ENCODE measurements around the gene PPM1H.

PPM1H gene

GRCh38 chr12:62806244-62806836, 128.6 kb downstream of the PPM1H start:
- H3K4me3 ChIP-seq (ENCODE audit: insufficient read depth, low read depth, low read length, poor library complexity, severe bottlenecking): no peak overlapping the region
- H3K27me3 ChIP-seq (replicated peaks; ENCODE audit: control insufficient read depth, insufficient read depth, low read length, poor library complexity, severe bottlenecking): no peaks in the 10 kb centered on the region
- no peaks in the 10 kb centered on the region for H3K9me3 ChIP-seq (ENCODE audit: control insufficient read depth, low read length)
- no peaks in the 10 kb centered on the region for H3K4me1 ChIP-seq (ENCODE audit: control insufficient read depth, insufficient read depth, low read length, poor library complexity, severe bottlenecking)
- H3K36me3 ChIP-seq (ENCODE audit: control insufficient read depth, insufficient read depth, low read length): no peaks in the 10 kb centered on the region
- DNase-seq: no peak
- no peak overlapping the region for H3K27ac ChIP-seq (ENCODE audit: insufficient read depth, low read length, poor library complexity, severe bottlenecking)

- no peaks in the 10 kb centered on the region for H3K36me3 ChIP-seq (ENCODE audit: control insufficient read depth, insufficient read depth, low read length)
- no peak overlapping the region for H3K27ac ChIP-seq (ENCODE audit: insufficient read depth, low read length, poor library complexity, severe bottlenecking)
- no peak overlapping the region for H3K4me3 ChIP-seq (ENCODE audit: insufficient read depth, low read depth, low read length, poor library complexity, severe bottlenecking)
- H3K4me1 ChIP-seq (ENCODE audit: control insufficient read depth, insufficient read depth, low read length, poor library complexity, severe bottlenecking): no peaks in the 10 kb centered on the region
- H3K9me3 ChIP-seq (ENCODE audit: control insufficient read depth, low read length): no peaks in the 10 kb centered on the region
- no peaks in the 10 kb centered on the region for H3K27me3 ChIP-seq (replicated peaks; ENCODE audit: control insufficient read depth, insufficient read depth, low read length, poor library complexity, severe bottlenecking)
- DNase-seq: no peak
These were observed 129.4 kb downstream of the PPM1H start for GRCh38 chr12:62805517-62805916.

- H3K27ac ChIP-seq (ENCODE audit: insufficient read depth, low read length, poor library complexity, severe bottlenecking): no peak overlapping the region
- no peak overlapping the region for H3K4me3 ChIP-seq (ENCODE audit: insufficient read depth, low read depth, low read length, poor library complexity, severe bottlenecking)
- no peaks in the 10 kb centered on the region for H3K27me3 ChIP-seq (replicated peaks; ENCODE audit: control insufficient read depth, insufficient read depth, low read length, poor library complexity, severe bottlenecking)
- H3K36me3 ChIP-seq (ENCODE audit: control insufficient read depth, insufficient read depth, low read length): no peaks in the 10 kb centered on the region
- no peak for DNase-seq
- no peaks in the 10 kb centered on the region for H3K9me3 ChIP-seq (ENCODE audit: control insufficient read depth, low read length)
- no peaks in the 10 kb centered on the region for H3K4me1 ChIP-seq (ENCODE audit: control insufficient read depth, insufficient read depth, low read length, poor library complexity, severe bottlenecking)
These were observed 131.2 kb downstream of the PPM1H start for GRCh38 chr12:62803756-62804155.

DNA sequence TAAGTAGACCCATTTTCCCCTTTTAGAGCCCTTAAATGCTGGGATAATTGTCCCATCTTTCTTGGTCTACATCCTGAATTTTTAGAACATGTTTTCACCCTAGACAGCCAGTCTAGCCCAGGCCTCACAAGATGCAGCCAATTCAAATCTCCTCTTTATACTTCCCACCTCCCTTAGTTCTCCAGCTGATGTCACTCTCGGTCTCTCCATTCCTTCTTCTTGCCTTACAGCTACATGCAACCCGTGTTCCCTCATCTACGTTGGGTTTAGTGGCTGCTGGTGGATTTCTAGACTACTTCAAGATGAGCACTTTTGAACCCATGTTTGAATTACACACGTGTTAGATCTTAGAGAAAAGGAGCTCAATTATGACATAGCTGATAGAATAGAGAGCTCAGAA, 132.0 kb downstream of the PPM1H start:
- Histone ChIP-seq H3K36me3 (ENCODE audit: control insufficient read depth, insufficient read depth, low read length) (no peaks in the 10 kb centered on the region), H3K27me3 (replicated peaks; ENCODE audit: control insufficient read depth, insufficient read depth, low read length, poor library complexity, severe bottlenecking) (no peaks in the 10 kb centered on the region), H3K27ac (ENCODE audit: insufficient read depth, low read length, poor library complexity, severe bottlenecking) (no peak overlapping the region), H3K4me3 (ENCODE audit: insufficient read depth, low read depth, low read length, poor library complexity, severe bottlenecking) (no peak overlapping the region), H3K9me3 (ENCODE audit: control insufficient read depth, low read length) (no peaks in the 10 kb centered on the region), H3K4me1 (ENCODE audit: control insufficient read depth, insufficient read depth, low read length, poor library complexity, severe bottlenecking) (no peaks in the 10 kb centered on the region)
- DNase-seq: no peak

DNA sequence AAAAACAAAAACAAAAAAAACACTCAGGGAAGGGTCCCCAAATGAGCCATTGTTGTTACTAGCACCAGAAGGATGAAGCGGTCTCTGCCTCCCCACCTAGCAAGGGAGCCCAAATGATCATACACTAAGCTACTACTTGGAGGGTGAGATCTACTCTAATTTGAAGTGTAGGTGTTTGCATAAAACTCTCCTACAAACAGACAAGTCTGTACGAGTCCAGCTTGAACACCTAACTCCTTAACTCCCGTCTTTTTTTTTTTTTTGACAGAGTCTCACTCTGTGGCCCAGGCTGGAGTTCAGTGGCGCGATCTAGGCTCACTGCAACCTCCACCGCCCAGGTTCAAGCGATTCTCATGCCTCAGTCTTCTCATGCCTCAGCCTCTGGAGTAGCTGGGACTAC, 132.6 kb downstream of the PPM1H start:
- no peak for DNase-seq
- no peak overlapping the region for H3K4me3 ChIP-seq (ENCODE audit: insufficient read depth, low read depth, low read length, poor library complexity, severe bottlenecking)
- H3K36me3 ChIP-seq (ENCODE audit: control insufficient read depth, insufficient read depth, low read length): no peaks in the 10 kb centered on the region
- no peak overlapping the region for H3K27ac ChIP-seq (ENCODE audit: insufficient read depth, low read length, poor library complexity, severe bottlenecking)
- no peaks in the 10 kb centered on the region for H3K9me3 ChIP-seq (ENCODE audit: control insufficient read depth, low read length)
- H3K4me1 ChIP-seq (ENCODE audit: control insufficient read depth, insufficient read depth, low read length, poor library complexity, severe bottlenecking): no peaks in the 10 kb centered on the region
- no peaks in the 10 kb centered on the region for H3K27me3 ChIP-seq (replicated peaks; ENCODE audit: control insufficient read depth, insufficient read depth, low read length, poor library complexity, severe bottlenecking)

DNA sequence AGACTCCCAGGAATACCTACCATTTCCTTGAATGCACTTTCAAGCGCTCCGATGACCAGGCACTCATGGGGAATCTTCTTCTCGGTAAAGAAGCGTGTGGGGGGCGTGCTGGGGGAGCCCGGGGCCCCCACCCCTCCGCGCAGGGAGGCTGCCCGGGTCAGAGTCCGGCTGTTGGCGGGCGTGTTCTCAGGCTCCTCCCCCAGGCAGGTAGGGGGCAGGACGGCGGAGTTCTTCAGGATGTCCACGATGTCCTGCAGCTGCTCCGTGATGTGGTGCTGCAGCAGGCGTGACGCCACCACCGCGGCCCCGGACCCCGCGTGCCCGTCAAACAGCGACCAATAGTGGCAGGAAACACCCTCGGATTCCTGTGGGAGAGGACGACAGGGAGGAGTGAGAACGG, 133.2 kb downstream of the PPM1H start:
- Histone ChIP-seq H3K27me3 (replicated peaks; ENCODE audit: control insufficient read depth, insufficient read depth, low read length, poor library complexity, severe bottlenecking) (no peaks in the 10 kb centered on the region), H3K4me3 (ENCODE audit: insufficient read depth, low read depth, low read length, poor library complexity, severe bottlenecking) (no peak overlapping the region), H3K9me3 (ENCODE audit: control insufficient read depth, low read length) (no peaks in the 10 kb centered on the region), H3K4me1 (ENCODE audit: control insufficient read depth, insufficient read depth, low read length, poor library complexity, severe bottlenecking) (no peaks in the 10 kb centered on the region), H3K27ac (ENCODE audit: insufficient read depth, low read length, poor library complexity, severe bottlenecking) (no peak overlapping the region), H3K36me3 (ENCODE audit: control insufficient read depth, insufficient read depth, low read length) (no peaks in the 10 kb centered on the region)
- no peak for DNase-seq

GRCh38 chr12:62800707-62801400, 134.1 kb downstream of the PPM1H start:
- no peak overlapping the region for H3K4me3 ChIP-seq (ENCODE audit: insufficient read depth, low read depth, low read length, poor library complexity, severe bottlenecking)
- H3K36me3 ChIP-seq (ENCODE audit: control insufficient read depth, insufficient read depth, low read length): no peaks in the 10 kb centered on the region
- H3K9me3 ChIP-seq (ENCODE audit: control insufficient read depth, low read length): no peaks in the 10 kb centered on the region
- no peaks in the 10 kb centered on the region for H3K4me1 ChIP-seq (ENCODE audit: control insufficient read depth, insufficient read depth, low read length, poor library complexity, severe bottlenecking)
- no peak overlapping the region for H3K27ac ChIP-seq (ENCODE audit: insufficient read depth, low read length, poor library complexity, severe bottlenecking)
- DNase-seq: no peak
- H3K27me3 ChIP-seq (replicated peaks; ENCODE audit: control insufficient read depth, insufficient read depth, low read length, poor library complexity, severe bottlenecking): no peaks in the 10 kb centered on the region

DNA sequence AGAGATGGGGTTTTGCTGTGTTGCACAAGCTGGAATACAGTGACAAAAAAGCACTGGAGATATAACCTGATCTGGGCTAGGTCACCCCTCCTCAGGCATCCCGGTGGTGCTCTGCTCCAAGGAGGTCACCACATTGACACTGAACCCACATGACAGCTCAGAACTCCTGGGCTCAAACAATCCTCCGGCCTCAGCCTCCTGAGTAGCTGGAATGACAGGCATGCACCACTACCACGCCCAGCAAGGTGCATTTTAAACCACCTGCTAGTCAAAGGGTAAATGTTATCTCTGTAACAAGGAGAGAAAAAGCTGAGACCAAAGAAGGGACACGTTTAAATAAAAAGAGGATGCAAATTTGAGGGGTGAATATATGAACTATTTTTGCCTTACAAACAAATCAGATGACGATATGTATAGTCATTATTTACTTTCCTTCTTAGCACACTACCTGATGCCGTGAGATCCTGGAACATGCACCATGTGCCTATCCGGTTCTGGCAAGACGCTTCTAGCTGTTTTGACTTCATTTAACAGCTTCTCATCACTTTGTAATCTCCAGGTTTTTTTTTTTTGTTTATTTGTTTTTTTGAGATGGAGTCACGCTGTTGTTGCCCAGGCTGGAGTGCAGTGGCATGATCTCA, 135.1 kb downstream of the PPM1H start:
- Histone ChIP-seq H3K27me3 (replicated peaks; ENCODE audit: control insufficient read depth, insufficient read depth, low read length, poor library complexity, severe bottlenecking) (no peaks in the 10 kb centered on the region), H3K36me3 (ENCODE audit: control insufficient read depth, insufficient read depth, low read length) (no peaks in the 10 kb centered on the region), H3K9me3 (ENCODE audit: control insufficient read depth, low read length) (no peaks in the 10 kb centered on the region), H3K4me3 (ENCODE audit: insufficient read depth, low read depth, low read length, poor library complexity, severe bottlenecking) (no peak overlapping the region), H3K4me1 (ENCODE audit: control insufficient read depth, insufficient read depth, low read length, poor library complexity, severe bottlenecking) (no peaks in the 10 kb centered on the region), H3K27ac (ENCODE audit: insufficient read depth, low read length, poor library complexity, severe bottlenecking) (no peak overlapping the region)
- no peak for DNase-seq

DNA sequence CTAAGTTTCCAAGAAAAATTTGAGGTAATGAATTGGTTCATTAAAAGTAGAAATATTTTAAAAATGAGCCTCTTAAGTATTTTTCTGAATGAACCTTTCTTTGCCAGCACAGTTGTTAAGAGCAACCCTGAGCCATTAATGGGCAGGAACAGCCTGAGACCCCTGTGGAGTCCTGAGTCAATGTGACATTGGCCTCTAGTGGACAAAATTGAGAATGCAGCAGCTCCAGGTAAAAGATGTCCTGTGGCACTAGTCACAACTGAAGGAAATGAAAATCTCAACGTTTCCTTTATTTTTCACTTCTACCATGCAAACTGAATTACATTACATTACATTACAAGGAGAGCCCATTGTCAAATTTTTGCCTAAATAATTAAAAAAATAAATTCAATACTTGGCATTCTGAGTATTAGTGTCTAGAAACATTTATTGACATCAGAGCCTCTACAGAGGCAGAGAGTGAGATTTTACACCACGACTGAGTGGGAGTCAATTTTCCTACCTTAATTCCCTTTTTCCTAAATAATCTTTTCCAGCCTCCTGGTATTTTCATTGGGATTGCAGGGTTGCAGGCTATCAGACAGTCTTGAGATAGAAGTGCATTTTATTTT, 135.7 kb downstream of the PPM1H start:
- Histone ChIP-seq H3K27ac (ENCODE audit: insufficient read depth, low read length, poor library complexity, severe bottlenecking) (no peak overlapping the region), H3K27me3 (replicated peaks; ENCODE audit: control insufficient read depth, insufficient read depth, low read length, poor library complexity, severe bottlenecking) (no peaks in the 10 kb centered on the region), H3K4me3 (ENCODE audit: insufficient read depth, low read depth, low read length, poor library complexity, severe bottlenecking) (no peak overlapping the region), H3K4me1 (ENCODE audit: control insufficient read depth, insufficient read depth, low read length, poor library complexity, severe bottlenecking) (no peaks in the 10 kb centered on the region), H3K36me3 (ENCODE audit: control insufficient read depth, insufficient read depth, low read length) (no peaks in the 10 kb centered on the region), H3K9me3 (ENCODE audit: control insufficient read depth, low read length) (no peaks in the 10 kb centered on the region)
- peak in 1 of 3 donors; percentile 15 for DNase-seq

DNA sequence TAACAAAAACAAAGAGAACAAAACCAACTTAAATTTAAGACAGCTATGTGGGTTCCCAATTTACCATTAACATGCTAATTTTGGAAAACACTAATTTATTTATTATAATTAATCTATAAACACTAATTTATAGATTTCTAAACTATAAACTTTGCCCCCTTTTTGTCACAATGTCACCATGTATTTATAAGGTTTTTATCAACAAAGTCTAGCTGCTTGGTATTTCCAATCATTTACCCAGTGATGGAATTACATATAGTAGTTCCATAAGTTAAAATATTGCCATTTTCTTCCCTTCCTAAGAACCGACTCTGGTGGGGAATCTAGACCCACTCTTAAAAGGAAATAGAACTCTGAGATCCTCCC, 140.7 kb downstream of the PPM1H start:
- DNase-seq: no peak
- Histone ChIP-seq H3K27me3 (replicated peaks; ENCODE audit: control insufficient read depth, insufficient read depth, low read length, poor library complexity, severe bottlenecking) (no peaks in the 10 kb centered on the region), H3K9me3 (ENCODE audit: control insufficient read depth, low read length) (no peaks in the 10 kb centered on the region), H3K36me3 (ENCODE audit: control insufficient read depth, insufficient read depth, low read length) (no peaks in the 10 kb centered on the region), H3K4me3 (ENCODE audit: insufficient read depth, low read depth, low read length, poor library complexity, severe bottlenecking) (no peak overlapping the region), H3K27ac (ENCODE audit: insufficient read depth, low read length, poor library complexity, severe bottlenecking) (no peak overlapping the region), H3K4me1 (ENCODE audit: control insufficient read depth, insufficient read depth, low read length, poor library complexity, severe bottlenecking) (no peaks in the 10 kb centered on the region)

All from effector memory CD4-positive, alpha-beta T cell (primary cell).